HG02759 (cell line): Measurements from ENCODE around the gene BANP.
"Not testable (repeated sequence)": the region's sequence is repeated elsewhere in the genome, so short reads cannot be mapped to it uniquely, and the experiment has no call there.

Source experiments
- ATAC-seq: cut with Tn5 transposase; IDR thresholded peaks from one replicate; pipeline ENCODE4 v1.9.1; 2021; ENCODE audit warnings: mild to moderate bottlenecking, moderate library complexity; ENCODE audit not compliant: unreplicated experiment

BANP gene, protein sequence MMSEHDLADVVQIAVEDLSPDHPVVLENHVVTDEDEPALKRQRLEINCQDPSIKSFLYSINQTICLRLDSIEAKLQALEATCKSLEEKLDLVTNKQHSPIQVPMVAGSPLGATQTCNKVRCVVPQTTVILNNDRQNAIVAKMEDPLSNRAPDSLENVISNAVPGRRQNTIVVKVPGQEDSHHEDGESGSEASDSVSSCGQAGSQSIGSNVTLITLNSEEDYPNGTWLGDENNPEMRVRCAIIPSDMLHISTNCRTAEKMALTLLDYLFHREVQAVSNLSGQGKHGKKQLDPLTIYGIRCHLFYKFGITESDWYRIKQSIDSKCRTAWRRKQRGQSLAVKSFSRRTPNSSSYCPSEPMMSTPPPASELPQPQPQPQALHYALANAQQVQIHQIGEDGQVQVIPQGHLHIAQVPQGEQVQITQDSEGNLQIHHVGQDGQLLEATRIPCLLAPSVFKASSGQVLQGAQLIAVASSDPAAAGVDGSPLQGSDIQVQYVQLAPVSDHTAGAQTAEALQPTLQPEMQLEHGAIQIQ

DNA sequence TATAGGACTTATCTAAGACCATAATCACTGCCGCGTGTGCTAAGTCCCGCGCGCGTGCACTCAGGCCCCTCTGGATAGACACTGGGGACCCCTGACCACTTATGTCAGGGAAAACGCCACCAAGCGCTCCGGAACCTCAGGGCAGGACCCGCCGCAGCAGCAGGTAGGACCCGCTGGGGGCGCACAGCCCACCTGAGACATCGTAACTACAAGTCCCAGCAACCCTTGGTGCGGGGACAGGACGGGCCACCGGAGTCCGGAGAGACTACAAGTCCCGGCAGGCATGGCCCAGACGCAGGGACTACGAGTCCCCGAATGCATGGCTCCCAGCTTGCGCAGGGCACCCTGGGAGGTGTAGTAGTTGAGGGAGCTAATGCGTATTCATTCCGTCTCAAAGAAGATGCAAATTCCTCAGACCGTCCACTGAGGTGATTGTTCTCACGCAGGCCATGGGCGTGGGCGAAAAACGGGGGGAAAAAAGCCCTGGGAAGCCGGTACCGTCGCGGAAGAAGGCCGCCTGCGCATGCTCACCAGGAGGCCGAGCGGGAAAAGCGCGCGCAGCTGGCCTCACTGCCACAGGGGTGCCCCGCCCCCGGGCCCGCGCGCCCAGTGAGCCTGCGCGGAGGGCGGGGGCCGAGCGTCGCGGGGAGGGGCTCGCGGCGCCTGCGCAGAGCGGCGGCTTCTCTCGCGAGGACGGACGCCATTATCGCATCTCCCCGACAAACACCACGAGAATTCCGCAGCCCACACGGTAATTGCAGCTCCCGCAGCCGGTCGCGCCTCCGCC is at the start of gene BANP:
Gene BANP, plus strand, starts transcription at position 670 of the 787 bp plus-strand sequence. CDS start 23,682 bp downstream, outside the sequence.
- ATAC-seq, result peak; percentile 88

DNA sequence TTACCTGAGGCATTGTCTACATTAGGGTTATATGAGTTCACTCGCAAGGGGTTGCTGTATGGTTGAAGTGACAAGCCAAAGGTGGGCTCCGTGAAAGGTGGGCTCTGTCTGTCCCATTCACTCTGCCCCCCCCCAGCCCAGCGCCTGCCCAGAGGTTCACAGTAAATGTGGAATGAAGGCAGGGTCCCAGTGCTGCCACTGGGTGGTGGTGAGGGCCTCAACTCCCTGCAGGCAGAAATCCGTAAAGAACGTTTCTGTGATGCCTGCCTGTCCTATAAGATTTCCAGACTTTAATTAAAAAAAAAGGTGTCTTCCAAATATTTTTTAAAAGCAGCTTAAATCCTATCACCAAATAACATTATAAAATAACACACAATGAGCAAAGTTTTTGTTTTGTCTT is 46.3 kb upstream of the BANP start:
- ATAC-seq, result not testable (repeated sequence)

DNA sequence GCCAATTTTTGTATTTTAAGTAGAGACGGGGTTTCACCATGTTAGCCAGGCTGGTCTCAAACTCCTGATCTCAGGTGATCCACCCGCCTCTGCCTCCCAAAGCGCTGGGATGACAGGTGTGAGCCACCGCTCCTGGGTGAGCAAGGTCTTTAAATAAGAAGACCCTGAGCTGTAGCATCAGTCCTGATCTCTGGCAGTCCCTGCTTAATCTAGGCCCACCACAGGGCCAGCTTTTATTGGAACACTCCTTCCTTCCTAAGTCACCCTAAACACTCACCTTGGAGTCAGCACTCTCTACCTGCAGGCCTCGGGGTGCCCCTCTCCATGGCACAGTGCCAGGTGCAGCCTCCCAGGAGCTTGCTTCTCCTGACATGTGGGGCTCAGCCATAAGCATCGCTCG is 45.7 kb upstream of the BANP start:
- ATAC-seq, result not testable (repeated sequence)

DNA sequence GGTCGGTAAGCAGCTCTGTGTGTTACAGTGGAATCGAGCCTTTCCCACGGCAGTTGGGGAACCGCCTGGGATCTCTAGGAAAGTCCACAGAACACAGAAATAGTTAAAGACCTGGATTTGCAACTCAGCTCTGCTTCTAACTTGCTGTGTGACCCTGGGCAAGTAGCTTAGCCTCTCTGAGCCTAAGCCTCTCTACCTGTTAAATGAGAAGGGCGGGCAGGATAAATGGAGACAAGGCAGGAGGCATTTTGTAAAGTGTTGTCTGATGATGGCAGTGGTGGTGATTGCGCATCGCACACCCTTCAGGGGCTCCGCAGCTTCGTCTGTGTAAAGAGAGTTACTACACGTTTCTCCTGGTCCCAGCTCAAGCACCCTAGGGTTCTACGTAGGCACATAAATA is 43.1 kb upstream of the BANP start:
- ATAC-seq, result not testable (repeated sequence)

DNA sequence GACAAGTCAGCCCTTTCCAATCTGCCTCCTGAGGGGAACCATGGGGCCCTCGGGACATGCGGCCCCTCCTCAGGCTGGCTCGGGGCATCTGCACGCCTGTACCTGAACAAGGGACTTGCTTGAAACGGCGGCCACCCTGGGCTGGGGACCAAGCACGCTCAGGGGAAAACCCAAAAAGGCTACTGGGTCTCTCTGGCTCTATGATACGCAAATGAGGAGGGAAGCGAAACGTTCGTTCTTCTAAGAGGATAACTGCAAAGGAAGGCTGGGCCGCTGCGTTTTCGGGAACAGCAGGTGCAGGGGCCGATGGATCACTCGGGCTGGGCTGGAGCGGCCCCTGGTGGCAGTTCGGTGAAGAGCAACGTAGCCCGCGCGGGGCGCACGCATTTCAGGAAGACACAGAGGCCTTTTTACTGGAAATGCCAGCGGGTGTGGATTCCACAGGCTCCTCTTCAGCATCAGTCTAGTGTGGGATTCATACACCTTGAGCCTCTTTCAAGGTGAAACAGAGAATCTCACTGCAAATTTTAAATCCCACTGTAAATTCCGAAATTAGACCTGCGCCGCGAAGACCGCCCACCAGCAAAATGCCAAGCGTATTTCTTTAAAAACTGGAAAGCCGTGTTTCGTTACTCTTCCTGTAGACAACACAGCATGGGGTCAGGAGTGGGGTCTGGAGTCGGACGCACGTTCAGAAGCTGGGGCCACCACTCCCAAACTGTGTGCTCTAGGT is 41.9 kb upstream of the BANP start:
- ATAC-seq, result peak; percentile 81

DNA sequence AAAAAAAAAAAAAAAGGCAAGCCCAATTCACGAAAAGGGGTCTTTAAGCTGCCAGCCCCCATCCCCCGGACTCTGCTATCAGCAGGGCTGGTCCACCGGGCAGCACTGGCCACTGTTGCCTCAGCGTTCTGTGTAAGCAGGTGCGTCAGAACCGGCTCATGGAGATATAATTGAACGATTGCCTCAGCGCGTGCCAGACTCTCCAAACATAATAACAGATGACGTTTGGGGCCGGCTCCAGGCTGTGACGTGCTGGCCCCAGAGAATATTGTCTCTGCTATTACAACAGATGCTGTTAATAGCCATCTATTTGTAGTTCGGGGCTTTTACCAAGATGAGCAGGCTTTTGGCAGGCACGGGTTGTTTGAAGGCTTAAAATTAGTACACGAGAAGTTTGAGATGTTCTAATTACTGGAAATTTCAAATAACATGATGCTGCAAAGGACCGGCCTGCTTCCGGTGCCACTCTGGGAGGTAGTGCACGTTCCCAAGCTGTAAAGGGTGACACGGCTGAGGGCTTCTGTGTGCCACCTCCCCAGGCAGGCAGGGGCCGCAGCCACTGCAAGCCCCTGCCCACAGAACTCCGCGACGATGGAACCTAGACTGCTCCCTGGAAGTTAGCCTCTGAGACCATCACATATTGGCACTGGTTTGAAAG is 40.0 kb upstream of the BANP start:
- not testable (repeated sequence) for ATAC-seq

DNA sequence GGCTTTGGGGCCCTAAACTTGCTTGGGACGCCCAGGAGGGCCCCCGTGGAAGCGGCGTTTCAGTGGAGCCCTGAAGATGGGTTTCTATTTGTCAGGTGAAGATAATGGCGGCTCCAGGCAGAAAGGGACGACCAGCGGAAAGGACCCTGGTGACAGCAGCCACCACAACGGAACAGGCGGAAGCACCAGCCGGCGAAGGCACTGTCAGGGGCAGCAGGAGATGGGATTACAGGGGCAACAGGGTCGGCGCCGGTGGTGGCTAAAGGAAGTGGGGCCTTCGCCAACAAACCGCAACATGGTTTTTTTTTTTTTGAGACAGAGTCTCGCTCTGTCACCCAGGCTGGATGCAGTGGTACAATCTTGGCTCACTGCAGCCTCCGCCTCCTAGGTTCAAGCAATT is 38.5 kb upstream of the BANP start:
- ATAC-seq, result not testable (repeated sequence)

DNA sequence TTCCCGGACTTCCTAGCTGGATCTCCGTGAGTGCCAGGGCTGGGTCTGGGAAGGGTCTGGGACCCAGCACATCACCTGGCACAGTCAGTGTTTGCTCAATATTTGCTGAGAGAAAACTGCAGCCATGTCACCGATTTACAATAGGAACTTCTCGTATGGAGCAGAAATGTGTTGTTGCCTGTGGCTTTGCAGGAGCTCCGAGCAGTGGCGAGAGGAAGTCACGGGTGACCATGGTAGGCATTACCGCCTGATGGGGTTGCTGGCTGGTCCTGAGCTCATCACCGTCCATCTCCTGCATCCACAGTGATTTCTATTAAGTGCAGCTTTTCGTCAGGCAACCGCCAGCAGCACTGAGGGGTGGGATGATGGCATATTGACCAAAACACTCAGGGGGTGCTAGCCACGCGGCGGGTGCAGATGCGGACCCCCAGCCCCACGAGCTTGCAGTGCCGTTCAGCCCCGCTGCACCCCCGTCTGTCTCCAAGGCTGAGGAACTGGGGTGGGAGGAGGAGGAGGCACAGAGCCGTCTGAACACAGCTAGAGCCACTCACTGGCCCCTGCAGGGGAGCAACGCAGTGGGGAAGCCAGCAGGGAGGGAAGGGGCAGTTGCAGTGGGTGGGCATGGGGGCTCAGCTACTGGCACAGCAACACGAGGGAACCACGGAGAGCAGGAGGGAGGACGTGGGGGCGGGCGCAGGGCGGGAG is 37.1 kb upstream of the BANP start:
- ATAC-seq, result not testable (repeated sequence)

DNA sequence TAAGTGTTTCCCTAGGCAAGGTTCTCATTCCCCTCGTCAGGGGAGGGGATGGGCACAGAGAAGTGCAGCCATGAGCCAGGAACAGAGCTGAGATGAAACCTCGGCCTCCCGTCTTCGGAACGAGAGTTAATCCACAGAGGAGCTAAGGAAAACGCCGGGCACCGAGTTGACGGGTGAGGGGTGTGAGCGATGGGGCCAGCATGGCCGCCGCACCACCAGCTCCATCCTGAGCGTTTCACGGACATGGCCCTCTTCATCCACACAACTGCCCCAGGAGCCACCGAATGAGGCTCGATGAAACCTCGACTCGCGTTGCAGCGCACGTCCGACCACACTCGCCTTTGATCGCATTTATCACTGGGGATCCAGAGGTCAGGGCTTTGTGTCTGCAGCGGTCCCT is 36.4 kb upstream of the BANP start:
- no peak for ATAC-seq

DNA sequence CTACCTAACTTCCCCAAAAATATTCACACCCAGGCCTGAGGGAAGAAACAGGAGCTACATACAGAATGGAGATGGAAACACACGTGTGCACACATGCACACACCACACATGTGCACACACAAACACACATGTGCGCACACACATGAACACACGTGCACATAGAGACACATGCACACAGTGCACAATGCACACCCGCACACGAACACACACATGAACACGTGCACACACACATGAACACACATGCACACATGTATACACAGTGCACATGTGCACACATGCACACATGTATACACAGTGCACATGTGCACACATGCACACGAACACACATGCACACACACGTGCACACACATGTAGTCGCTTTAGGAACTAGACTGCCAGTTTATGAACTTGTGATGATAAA is 33.7 kb upstream of the BANP start:
- no peak for ATAC-seq

DNA sequence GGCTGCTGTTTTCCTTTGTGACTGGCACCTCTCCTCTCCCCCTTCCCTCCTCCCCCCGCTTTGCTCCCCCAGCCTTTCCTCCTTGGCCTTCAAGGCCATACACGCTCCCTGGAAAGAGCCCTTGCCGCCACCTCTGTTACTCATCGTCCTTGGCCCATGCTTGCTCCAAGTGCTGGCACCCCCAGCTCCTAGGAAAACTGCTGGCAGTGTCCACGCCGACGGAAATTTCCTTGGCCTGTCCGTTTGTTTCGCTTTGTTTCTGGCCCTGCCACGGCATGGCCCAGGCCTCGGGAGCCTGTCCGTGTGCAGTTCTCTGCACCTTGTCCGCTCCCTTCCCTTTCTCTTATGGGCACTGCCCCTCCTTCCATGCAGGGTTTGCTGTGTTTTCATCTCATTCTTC is 32.9 kb upstream of the BANP start:
- ATAC-seq, result no peak

DNA sequence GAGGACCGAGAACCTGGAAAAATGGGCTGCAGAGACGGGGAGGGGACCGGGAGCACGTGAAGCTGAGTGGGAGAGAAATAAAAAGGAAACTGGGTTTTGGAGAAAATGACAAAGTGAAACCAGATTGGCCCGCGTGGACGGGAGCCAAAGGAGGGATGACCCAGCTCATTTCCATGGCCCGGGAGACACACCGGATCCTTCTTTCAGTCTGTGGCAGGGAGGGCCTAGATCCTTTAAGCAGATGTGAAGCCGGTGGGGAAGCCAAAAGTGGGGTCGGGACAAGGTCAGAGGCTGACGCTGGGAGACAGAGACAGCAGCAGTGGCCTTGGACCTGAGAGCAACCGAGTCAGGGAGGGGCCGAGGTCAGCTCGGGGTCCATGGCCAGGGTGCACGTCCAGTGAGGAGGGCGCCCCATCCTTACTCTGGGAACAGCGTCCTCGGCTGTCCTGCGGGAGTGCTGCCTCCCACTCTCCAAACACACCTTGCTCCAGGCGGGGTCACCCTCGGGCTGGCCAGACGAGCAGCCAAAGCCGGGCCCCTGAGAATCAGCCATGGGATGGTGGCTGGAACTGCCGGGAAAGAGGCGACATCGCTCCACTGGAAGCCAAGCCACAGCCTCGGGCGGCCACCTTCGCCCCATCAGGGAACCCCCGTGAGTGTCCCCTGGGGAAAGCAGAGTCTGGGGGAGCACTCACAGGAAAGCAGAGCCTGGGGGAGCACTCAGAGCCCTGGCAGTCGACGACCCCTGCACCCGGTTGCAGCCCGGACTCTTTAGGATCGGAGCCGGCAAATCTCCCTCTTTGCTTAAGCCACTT is 32.2 kb upstream of the BANP start:
- no peak for ATAC-seq

DNA sequence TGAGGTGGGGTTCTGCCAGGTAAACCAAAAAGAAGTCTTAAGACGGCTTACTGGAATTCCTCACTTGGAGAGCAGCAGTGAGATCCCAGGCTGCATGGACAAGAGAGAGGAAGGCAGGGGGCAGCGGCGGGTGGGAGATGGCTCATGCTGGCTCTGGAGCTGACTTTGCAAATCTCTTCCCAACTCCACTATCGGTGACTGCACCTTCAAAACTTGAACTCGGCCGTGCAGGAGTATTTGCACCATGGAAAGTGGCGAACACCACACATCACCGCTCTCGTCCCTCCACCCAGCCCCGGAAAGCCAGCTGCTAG is 31.6 kb upstream of the BANP start:
- ATAC-seq, result no peak

DNA sequence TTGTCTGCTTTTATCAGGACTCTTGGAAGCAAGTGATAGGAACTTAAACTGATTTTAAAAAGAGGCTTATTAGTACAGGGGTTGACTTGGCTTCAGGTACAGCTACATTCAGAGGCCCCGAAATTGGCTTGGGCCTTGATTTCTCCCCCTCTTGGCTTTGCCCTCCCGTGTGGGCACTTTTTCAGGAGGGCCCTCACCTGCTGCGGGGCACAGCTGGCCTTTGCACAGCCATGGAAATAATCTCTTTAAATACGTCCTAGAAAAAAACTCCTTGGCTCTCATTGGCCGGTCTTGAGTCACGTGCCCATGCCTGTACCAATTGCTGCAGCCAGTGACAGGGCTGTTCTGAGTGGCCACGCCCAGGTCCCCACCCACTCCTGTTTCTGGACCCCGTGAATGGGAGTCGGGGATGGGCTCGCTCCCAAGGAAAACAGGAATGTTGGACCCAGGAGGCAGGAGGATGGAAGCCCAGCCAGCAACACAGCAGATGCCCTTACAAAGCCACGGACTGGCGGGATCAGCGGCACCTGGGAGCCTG is 29.9 kb upstream of the BANP start:
- ATAC-seq, result no peak

DNA sequence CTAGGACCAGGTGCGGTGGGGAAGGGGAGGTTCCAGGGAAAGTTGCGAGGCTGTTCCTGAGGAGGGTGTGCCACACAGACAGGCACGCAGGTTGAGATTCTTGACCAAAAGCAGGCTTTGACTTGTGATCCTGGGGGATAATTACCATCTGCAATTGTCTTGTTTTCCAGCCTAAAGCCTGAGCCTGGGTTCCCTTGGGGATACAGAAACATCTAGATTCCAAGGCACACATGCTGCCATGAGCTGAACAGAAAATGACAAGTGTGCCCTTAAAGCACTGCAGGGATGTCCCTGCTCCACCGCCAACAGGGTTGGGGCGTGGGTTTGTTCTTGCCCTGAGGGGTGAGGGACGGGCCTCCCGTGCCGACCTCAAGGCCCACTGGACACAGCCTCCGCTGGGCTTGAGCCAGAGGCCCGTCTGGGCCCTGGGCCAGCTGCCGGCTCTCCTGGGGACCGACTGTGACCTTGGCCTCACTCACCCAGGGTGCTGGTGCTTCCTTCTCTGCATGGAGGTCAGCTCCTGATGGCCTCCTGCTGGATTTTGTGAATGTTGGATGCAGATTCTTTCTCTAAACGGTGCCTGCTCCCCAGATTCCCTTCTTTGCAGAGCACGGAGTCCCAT is 28.9 kb upstream of the BANP start:
- ATAC-seq, result no peak

DNA sequence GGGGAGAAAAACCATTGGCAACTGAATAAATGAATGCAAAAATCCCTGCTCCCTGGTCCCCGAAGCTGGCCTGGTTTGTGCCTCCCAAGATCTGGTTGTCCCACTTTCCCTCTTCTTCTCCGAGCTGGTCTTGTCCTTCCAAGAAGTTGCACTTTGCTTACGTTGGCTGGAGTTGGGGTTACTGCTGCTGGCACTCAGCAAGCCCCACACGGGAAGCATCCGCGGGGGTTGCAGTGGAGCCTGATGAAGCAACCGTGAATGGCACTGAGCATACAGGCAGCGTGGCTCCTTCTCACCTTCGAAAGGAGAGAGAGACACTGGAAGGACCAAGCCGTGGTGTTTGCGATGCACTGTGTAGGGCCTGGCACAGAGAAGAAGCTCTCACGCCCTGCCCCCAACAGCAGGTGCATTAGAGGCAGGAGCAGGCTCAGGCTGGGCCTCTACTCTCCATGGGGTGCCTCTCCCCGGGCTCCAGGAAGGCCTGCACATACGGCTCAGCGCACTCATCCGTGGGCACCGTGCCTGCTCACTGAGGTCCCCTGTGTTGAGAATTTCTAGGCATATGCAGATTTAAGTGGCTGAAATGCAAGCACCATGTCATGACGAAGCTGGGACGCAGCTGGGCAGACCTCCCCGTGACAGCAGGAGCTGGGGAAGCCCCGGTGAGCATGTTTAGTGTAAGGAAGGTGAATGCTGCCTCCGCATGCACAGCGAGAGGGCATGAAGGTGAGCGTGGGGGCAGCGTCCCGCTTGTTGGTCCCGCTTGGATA is 27.0 kb upstream of the BANP start:
- peak; percentile 71 for ATAC-seq

DNA sequence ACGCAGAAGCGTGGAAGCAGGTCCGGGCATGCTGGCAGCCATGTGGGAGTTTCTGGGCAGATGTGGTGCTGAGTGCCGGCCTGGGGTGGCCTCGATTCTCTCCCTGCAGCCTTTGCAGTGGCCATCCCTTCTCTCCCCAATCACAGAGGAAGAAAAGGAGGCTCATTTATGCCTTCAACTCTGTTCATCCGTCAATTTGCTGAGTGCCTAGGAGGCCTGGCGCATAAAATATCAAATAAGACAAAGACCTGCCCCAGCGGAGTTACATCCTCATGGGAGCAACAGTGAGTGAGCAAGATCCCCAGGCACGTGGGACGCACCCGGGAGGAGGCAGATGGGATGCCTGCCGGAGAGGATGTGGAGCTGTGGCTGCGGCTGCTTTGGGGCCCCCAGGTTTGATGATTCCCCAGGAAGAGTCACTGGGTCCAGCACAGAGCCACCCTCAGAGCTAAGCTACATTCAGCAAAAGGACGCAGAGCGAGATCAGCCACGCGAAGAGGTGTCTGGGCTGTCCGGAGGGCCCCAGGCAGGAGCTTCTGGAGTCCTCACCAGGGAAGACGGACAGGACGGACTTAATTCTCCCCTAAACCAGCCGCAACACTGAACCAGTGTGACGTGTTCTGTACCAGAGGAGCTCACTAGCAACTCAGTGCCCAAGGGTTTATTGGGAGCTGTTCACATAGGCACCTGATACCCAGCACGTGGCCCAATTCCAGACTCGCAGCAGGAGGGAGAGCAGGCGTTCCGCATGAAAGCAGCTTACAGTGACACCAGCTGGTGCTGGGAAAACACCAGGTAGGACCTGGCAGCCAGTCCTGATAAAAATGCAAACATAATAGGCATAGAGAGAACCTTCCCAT is 26.2 kb upstream of the BANP start:
- no peak for ATAC-seq
